BE2C (cell line): ENCODE results near the gene MPHOSPH8.
"Not testable (repeated sequence)": the region's sequence is repeated elsewhere in the genome, so short reads cannot be mapped to it uniquely, and the experiment has no call there.

Experiments used
- DNase-seq: peaks from one replicate; pipeline ENCODE4 v3.0.0-alpha.2; 2020
- H3K27me3 ChIP-seq: fragments of 250-450 bp; sonication (Bioruptor Pico); 2 replicates; pipeline ENCODE4 v1.5.1; 2020; ENCODE audit warnings: mild to moderate bottlenecking
- H3K36me3 ChIP-seq: fragments of 250-450 bp; sonication (Bioruptor Pico); 2 replicates; pipeline ENCODE4 v1.5.1; 2020; ENCODE audit warnings: mild to moderate bottlenecking
- H3K4me1 ChIP-seq: fragments of 250-450 bp; sonication (Bioruptor Pico); 2 replicates; pipeline ENCODE4 v1.5.1; 2020
- H3K4me3 ChIP-seq: 2 replicates; pipeline ENCODE4 v1.5.1; 2011; ENCODE audit warnings: low read depth, low read length
- H3K9me3 ChIP-seq: fragments of 250-450 bp; sonication (Bioruptor Pico); 2 replicates; pipeline ENCODE4 v1.5.1; 2020
- TF ChIP-seq, protein P1 (sequence below): IDR thresholded peaks from 2 replicates; pipeline ENCODE4 v1.5.1; 2012; ENCODE audit warnings: mild to moderate bottlenecking, low read depth, low read length

The MPHOSPH8 gene

GRCh38 chr13:19685034-19685433 lies 51.6 kb downstream of the MPHOSPH8 start:
- TF ChIP-seq, protein P1, sequence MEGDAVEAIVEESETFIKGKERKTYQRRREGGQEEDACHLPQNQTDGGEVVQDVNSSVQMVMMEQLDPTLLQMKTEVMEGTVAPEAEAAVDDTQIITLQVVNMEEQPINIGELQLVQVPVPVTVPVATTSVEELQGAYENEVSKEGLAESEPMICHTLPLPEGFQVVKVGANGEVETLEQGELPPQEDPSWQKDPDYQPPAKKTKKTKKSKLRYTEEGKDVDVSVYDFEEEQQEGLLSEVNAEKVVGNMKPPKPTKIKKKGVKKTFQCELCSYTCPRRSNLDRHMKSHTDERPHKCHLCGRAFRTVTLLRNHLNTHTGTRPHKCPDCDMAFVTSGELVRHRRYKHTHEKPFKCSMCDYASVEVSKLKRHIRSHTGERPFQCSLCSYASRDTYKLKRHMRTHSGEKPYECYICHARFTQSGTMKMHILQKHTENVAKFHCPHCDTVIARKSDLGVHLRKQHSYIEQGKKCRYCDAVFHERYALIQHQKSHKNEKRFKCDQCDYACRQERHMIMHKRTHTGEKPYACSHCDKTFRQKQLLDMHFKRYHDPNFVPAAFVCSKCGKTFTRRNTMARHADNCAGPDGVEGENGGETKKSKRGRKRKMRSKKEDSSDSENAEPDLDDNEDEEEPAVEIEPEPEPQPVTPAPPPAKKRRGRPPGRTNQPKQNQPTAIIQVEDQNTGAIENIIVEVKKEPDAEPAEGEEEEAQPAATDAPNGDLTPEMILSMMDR, result no peak
- H3K9me3 ChIP-seq, result no peaks in the 10 kb centered on the region
- DNase-seq, result no peak
- H3K27me3 ChIP-seq, result no peaks in the 10 kb centered on the region
- no peak overlapping the region for H3K4me3 ChIP-seq
- H3K4me1 ChIP-seq, result no peaks in the 10 kb centered on the region
- no peaks in the 10 kb centered on the region; the same call in 1 of the 2 replicates for H3K36me3 ChIP-seq

DNA sequence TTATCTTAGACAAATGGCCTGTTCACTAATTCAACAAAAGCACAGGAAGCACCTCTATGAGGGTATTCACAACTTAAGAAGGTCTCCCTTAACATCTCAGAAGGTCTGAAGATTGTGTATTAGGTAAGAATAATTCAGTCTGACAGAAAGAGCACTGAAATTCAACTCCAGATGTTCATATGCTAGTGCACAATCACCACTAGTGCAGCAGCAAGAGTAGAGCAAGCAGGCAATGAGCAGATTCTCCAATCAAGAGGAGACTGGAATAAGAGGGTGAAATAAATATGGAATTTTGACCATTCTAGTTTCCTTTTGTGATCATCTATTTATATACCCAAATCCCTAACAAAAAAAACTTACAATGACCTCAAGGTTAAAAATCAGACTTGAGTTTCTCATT lies 52.0 kb downstream of the MPHOSPH8 start:
- Histone ChIP-seq H3K4me3 (no peak overlapping the region), H3K36me3 (no peaks in the 10 kb centered on the region; the same call in 1 of the 2 replicates), H3K9me3 (no peaks in the 10 kb centered on the region), H3K4me1 (no peaks in the 10 kb centered on the region), H3K27me3 (no peaks in the 10 kb centered on the region)
- DNase-seq, result no peak
- TF ChIP-seq, protein P1, result no peak

DNA sequence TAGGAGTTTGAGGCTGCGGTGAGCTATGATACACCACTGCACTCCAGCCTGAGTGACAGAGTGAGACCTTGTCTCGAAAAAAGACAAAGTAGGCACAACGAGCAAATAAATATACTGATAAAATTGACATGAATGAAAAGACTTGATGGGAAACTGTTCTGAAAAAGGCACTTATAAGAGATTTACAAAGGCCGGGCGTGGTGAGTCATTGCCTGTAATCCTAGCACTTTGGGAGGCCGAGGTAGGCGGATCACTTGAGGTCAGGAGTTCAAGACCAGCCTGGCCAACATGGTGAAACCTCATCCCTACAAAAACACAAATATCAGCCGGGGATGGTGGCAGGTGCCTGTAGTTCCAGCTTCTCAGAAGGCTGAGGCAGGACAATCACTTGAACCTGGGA lies 58.0 kb downstream of the MPHOSPH8 start:
- not testable (repeated sequence) for H3K9me3 ChIP-seq, H3K27me3 ChIP-seq, H3K4me1 ChIP-seq, H3K4me3 ChIP-seq, DNase-seq, H3K36me3 ChIP-seq

DNA sequence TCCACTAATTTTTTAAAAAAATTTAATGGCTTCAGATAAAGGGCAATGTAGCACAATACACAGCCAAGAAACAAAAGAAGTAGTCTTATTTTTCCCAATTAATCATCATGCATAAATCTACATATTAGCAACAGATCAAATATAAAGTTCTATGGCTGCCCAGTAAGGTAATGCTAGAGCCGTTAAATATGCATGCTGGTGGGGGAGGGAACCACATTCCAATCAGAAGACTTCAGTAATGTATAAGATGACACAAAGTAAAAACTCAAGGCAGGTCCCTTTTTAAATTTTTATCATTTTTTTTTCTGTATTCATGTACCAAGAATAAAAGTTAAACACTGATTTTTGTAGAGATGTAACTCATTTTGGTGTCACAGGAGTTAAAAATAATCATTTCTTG lies 62.0 kb downstream of the MPHOSPH8 start:
- no peaks in the 10 kb centered on the region for H3K9me3 ChIP-seq
- H3K27me3 ChIP-seq, result no peaks in the 10 kb centered on the region
- no peak for DNase-seq
- no peaks in the 10 kb centered on the region for H3K36me3 ChIP-seq
- no peak overlapping the region for H3K4me3 ChIP-seq
- no peaks in the 10 kb centered on the region for H3K4me1 ChIP-seq
- TF ChIP-seq, protein P1, result no peak

DNA sequence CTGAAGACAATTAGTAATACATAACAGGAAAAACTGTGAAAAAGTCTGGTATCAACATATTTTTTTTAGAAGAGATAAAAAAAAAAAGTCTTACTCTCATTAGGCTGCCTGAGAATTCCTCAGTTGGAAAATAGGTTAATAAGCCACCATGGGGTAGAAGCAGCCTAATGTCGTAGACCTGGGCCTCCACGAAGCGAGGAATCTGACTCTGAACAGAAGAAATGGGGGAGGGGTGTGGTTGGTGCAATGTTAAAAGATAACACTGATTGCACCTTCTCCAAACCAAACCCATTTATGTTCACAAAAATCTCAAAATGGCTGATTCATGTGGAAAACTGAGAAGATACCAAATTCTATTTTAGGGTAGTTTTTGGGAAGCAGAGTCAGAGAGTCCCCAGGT lies 62.4 kb downstream of the MPHOSPH8 start:
- Histone ChIP-seq H3K36me3 (no peaks in the 10 kb centered on the region), H3K27me3 (no peaks in the 10 kb centered on the region), H3K9me3 (no peaks in the 10 kb centered on the region), H3K4me1 (no peaks in the 10 kb centered on the region), H3K4me3 (no peak overlapping the region)
- DNase-seq, result no peak
- TF ChIP-seq, protein P1, result no peak

- H3K4me1 ChIP-seq, DNase-seq, H3K36me3 ChIP-seq, H3K9me3 ChIP-seq, H3K27me3 ChIP-seq, H3K4me3 ChIP-seq: not testable (repeated sequence)
Measured at GRCh38 chr13:19700963-19701362, 67.5 kb downstream of the MPHOSPH8 start.

GRCh38 chr13:19701619-19702018 lies 68.2 kb downstream of the MPHOSPH8 start:
- H3K4me1 ChIP-seq, H3K36me3 ChIP-seq, DNase-seq, H3K4me3 ChIP-seq, H3K27me3 ChIP-seq, H3K9me3 ChIP-seq: not testable (repeated sequence)

DNA sequence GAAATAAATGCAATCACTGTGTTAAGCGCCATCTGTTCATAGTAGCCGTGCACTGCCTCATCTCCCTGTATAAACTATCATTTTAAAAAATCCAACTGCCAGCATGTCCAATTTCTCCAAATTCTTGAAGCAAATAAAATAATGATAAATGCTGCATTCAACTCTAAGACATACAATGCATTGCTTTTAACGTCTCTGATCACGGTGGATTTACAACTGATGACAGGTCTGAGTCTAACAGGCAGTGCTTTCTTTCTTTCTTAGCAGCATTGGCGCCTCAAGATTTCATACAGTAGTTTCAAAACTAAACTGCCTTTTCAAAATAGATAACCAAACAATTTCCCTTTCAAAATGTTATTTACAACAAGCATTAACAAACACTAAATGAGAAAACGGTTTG lies 70.8 kb downstream of the MPHOSPH8 start:
- not testable (repeated sequence) for H3K4me3 ChIP-seq, H3K27me3 ChIP-seq, H3K36me3 ChIP-seq, DNase-seq, H3K9me3 ChIP-seq, H3K4me1 ChIP-seq

DNA sequence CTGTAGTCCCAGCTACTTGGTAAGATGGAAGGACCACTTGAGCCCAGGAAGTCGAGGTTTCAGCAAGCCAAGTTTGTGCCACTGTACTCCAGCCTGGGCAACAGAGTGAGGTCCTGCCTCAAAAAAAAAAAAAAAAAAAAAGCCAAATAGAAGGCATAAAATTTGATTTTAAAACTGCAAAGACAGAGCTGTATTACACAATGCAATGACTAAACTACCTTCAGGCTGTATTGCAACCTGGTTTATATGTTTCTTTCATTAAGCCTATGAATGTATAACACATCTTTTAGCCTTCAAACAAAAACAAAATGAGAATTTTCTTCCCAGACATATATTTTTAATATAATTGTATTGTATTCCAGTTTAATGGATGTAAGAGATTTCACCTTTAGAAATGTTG lies 75.6 kb downstream of the MPHOSPH8 start:
- not testable (repeated sequence) for DNase-seq, H3K4me1 ChIP-seq, H3K4me3 ChIP-seq, H3K36me3 ChIP-seq, H3K27me3 ChIP-seq, H3K9me3 ChIP-seq

- H3K4me1 ChIP-seq, DNase-seq, H3K9me3 ChIP-seq, H3K36me3 ChIP-seq, H3K27me3 ChIP-seq, H3K4me3 ChIP-seq: not testable (repeated sequence)
Measured at GRCh38 chr13:19709782-19710181, 76.3 kb downstream of the MPHOSPH8 start.
